GM18907 (cell line): ENCODE results near the gene TMEM178A.

Experiments
- ATAC-seq: cut with Tn5 transposase; IDR thresholded peaks from one replicate; pipeline ENCODE4 v1.9.1; 2021; ENCODE audit warnings: mild to moderate bottlenecking, moderate library complexity; ENCODE audit not compliant: unreplicated experiment

Gene TMEM178A

GRCh38 chr2:39673018-39673417 is 7.3 kb downstream of the TMEM178A start:
- no peak for ATAC-seq

GRCh38 chr2:39676342-39676741 is 10.6 kb downstream of the TMEM178A start:
- ATAC-seq = no peak

GRCh38 chr2:39678170-39678569 is 12.5 kb downstream of the TMEM178A start:
- no peak for ATAC-seq

GRCh38 chr2:39679805-39680204 is 14.1 kb downstream of the TMEM178A start:
- no peak for ATAC-seq

- ATAC-seq = no peak
These were observed 16.5 kb downstream of the TMEM178A start for GRCh38 chr2:39682066-39682692.

- no peak for ATAC-seq
These were observed 17.4 kb downstream of the TMEM178A start for GRCh38 chr2:39683022-39683699.

GRCh38 chr2:39684464-39684863 is 18.7 kb downstream of the TMEM178A start:
- no peak for ATAC-seq

DNA sequence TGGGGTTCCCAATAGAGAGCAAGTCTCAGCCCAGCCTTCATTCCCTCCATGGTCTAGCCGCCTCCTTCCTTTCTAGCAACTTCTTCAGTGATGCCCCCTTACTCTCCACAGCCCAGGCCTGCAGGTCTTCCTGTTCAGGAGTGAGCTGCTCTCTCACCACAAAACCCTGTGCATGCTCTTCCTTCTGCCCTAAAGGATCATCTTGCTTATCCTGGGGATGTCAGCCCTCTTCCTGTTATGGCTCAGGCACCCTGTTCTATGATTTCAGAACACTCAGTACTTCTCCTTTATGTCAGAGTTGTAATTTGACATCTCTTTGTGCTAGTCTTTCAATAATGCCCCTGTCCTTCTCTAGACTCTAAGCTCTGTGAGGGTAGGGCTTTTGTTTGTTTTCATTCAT is 19.4 kb downstream of the TMEM178A start:
- ATAC-seq = no peak

- ATAC-seq = no peak
These were observed 20.7 kb downstream of the TMEM178A start for GRCh38 chr2:39686456-39686855.

GRCh38 chr2:39688181-39688580 is 22.5 kb downstream of the TMEM178A start:
- no peak for ATAC-seq

DNA sequence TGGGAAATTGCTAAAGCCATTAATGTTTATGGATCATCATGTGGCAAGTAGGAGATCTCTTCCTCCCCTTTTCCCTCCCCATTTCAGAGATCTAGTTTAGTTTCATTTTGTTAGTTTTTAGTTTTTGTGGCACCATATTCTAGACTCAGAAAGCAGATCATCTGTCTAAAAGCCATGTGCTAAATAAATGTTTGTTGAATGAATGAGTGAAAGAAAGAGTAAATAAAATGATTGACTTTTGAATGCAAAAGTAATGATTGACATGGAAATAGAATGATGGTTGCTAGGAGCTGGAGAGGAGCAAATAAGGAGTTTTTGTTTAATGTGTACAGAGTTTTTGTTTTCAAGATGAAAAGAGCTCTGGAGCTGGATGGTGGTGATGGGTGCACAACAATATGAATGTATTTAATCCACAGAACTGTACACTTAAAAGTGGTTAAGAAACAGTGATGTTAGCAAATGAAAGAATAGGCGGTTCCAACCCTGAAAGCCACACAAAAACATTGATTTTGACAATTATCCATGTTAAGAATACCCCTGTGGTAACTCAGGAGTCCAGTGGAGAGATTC is 23.6 kb downstream of the TMEM178A start:
- ATAC-seq = no peak

GRCh38 chr2:39689876-39690275 is 24.2 kb downstream of the TMEM178A start:
- no peak for ATAC-seq

DNA sequence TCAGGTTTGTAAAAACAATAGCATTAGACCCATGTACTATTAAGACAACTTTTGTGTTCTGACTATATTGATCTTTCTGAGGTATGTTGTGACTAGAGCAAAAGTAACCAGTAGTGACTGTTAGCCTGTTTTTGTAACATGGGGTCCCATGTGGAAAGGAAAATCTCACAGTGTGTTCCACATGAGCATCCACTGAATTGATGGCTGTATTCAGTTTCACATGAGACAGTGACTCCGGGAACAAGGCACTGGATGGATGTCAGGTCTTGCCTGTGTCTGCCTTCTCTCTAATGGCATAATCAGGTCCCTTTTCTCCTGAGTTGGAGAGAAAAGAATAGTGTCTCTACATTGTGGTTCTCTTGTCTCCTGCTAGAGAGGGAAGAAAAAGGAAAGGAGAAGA is 27.5 kb downstream of the TMEM178A start:
- ATAC-seq = no peak

DNA sequence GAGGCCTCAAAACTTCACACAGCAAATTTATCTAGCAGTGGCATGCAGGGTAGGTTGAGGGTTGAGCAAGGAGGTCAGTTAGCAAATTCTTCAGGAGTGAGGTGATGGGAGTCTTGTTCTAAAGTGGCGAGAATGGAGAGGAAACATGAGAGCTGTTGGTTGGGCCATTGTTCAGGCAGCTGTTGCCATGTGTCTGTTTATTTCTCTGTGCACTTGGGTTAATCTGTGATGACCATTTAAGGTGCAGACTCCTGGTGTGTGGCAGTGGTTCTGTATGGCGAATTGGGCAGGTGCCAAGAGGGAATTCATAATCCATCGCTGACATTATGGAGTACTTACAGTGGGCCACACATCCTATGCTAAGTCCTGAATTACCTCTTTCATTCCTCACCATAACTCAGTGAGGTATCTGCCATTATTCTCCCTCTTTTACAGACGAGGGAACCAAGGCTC is 30.4 kb downstream of the TMEM178A start:
- ATAC-seq = no peak

DNA sequence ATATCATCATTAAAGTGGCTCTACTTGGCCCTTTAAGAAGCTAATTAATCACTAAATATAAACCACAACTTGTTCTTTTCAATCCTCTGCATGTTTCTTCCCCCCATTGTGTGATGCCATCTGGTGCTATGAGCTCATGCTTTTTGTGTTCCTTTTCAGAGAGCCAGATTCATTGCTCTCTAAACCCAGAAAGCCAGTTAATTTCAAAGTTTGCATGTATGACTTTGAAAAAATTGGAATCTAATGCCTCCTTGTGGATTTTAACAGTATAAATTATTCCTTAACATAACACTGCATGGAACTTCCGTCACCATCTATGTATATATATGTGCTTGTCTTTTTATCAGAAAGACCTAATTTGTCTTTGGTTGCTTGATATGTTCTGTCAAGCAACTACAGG is 31.1 kb downstream of the TMEM178A start:
- ATAC-seq = no peak

- ATAC-seq = no peak
These were observed 31.7 kb downstream of the TMEM178A start for GRCh38 chr2:39697454-39697853.

- no peak for ATAC-seq
These were observed 35.4 kb downstream of the TMEM178A start for GRCh38 chr2:39701137-39701536.

- ATAC-seq = no peak
These were observed 37.6 kb downstream of the TMEM178A start for GRCh38 chr2:39703181-39703872.

- ATAC-seq = no peak
These were observed 38.8 kb downstream of the TMEM178A start for GRCh38 chr2:39704540-39704939.

- ATAC-seq = no peak
These were observed 39.9 kb downstream of the TMEM178A start for GRCh38 chr2:39705638-39706037.

DNA sequence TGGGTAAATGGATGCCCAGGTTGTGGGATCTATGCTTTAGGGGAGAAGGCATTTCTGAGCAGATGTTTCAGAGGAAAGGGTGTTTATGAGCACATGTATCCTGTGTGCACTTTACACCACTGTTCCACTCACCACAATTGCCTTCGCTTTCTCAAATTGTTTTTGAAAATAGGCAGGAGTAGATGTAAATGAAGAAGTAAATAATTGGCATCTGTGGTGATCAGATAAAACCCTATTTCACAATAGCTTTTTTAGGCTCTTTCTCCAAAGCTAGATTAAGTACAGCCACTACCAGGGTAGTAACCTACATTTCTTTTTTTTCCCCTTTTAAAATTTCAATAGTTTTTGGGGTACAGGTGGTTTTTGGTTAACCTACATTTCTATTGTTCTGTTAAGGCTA is 40.6 kb downstream of the TMEM178A start:
- no peak for ATAC-seq

DNA sequence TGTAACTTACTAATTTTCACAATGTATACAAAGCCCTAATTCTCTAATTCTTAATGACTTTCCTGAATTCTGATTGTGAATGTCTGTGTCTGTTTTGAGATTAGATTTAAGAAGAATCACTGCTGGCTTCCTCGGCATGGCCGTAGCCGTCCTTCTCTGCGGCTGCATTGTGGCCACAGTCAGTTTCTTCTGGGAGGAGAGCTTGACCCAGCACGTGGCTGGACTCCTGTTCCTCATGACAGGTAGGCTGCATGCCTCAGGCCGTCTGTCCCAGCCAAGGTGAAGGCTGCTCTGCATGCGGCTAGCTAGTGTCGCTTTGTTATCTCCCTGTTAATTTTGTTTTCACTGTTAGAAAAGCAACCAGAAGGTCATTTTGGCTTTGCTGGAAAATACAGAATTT is 41.2 kb downstream of the TMEM178A start:
- ATAC-seq = no peak
